ENCODE data around the gene EXPH5.

GRCh38 chr11:108474664-108475463 lies 118.7 kb downstream of the EXPH5 start:
- no peak for TF ChIP-seq EZH2 (IDR thresholded peaks at IDR 0.05; ENCODE audit: low read length, unreplicated experiment)
- no peak for TF ChIP-seq CTCF (conservative IDR thresholded peaks at IDR 0.05; ENCODE audit: low read depth, low read length)
